Ovary (tissue), 3 donors: ENCODE measurements around the gene TUBB1.

ENCODE experiments used
- CTCF ChIP-seq, 3 donors: fragments of 450-650 bp in 2 of 3; fragments of 200-600 bp in 1 of 3; IDR thresholded peaks; one replicate each; pipeline versions ENCODE4 v1.5.1 to v1.8.0; 2016 to 2022; ENCODE audit warnings: antibody characterized with exemption in 3 of 3, mild to moderate bottlenecking in 1 of 3
- EP300 ChIP-seq: sonication (generic); formaldehyde crosslinking; IDR thresholded peaks from one replicate; pipeline ENCODE4 v1.6.1; 2017; ENCODE audit warnings: antibody characterized with exemption
- POLR2A ChIP-seq: fragments of 450-650 bp; IDR thresholded peaks from one replicate; pipeline ENCODE4 v1.6.1; 2017; ENCODE audit warnings: antibody characterized with exemption, mild to moderate bottlenecking, moderate library complexity
- donor health status: DM: no; HTN: no; CAD: no.

- TF ChIP-seq CTCF (IDR thresholded peaks at IDR 0.05): no peak
- no peak for TF ChIP-seq POLR2A
- TF ChIP-seq EP300: no peak
Observed at GRCh38 chr20:58984691-58985090, 34.5 kb upstream of the TUBB1 start.
